WTC11 (cell line): Measurements from ENCODE around the gene KITLG. TPM values are rescaled to one million over a fixed set of nuclear protein-coding genes. Genes with fewer than 3 reads are reported as not detected.

Source experiments
- ATAC-seq: fragments of 200-7000 bp; cut with Tn5 transposase; 2 replicates; pipeline ENCODE4 v1.10.0; 2021; ENCODE audit warnings: mild to moderate bottlenecking, moderate library complexity
- CTCF ChIA-PET: fragments of 300-600 bp; sonication (Branson Sonifier 250); formaldehyde crosslinking; loops from one replicate; lab custom pipeline; 2021; ENCODE audit warnings: antibody characterized with exemption; lab: Charles Lee
- POLR2A ChIA-PET: fragments of 350-600 bp; sonication (Branson Sonifier 250); formaldehyde crosslinking; loops from one replicate; lab custom pipeline; 2021; ENCODE audit warnings: antibody characterized with exemption; lab: Charles Lee
- DNase-seq: peaks from one replicate; pipeline ENCODE4 v3.0.0; 2021; ENCODE audit warnings: low spot score
- H3K27ac Mint-ChIP-seq: 2 replicates; pipeline ENCODE4 v1.8.0; 2021; ENCODE audit warnings: mixed read lengths
- H3K27me3 Mint-ChIP-seq: 2 replicates; pipeline ENCODE4 v1.8.0; 2021; ENCODE audit warnings: low read depth, mild to moderate bottlenecking, moderate library complexity, mixed read lengths
- H3K36me3 Mint-ChIP-seq: 2 replicates; pipeline ENCODE4 v1.8.0; 2021; ENCODE audit warnings: mixed read lengths
- H3K4me1 Mint-ChIP-seq: 2 replicates; pipeline ENCODE4 v1.8.0; 2022; ENCODE audit warnings: mixed read lengths
- H3K4me3 Mint-ChIP-seq: 2 replicates; pipeline ENCODE4 v1.8.0; 2021; ENCODE audit warnings: mild to moderate bottlenecking, moderate library complexity, mixed read lengths
- H3K9me3 Mint-ChIP-seq: 2 replicates; pipeline ENCODE4 v1.8.0; 2021; ENCODE audit warnings: mixed read lengths
- CREB1 ChIP-seq: sonication (generic); formaldehyde crosslinking; IDR thresholded peaks from 2 replicates; pipeline ENCODE4 v1.8.0; 2023; ENCODE audit warnings: mild to moderate bottlenecking, missing genetic modification reagents
- E2F5 ChIP-seq: sonication (generic); formaldehyde crosslinking; IDR thresholded peaks from 2 replicates; pipeline ENCODE4 v1.8.1; 2022; ENCODE audit warnings: mild to moderate bottlenecking, moderate library complexity, missing genetic modification reagents
- ELF4 ChIP-seq: sonication (generic); formaldehyde crosslinking; IDR thresholded peaks from 2 replicates; pipeline ENCODE4 v1.8.1; 2022; ENCODE audit warnings: low read depth, mild to moderate bottlenecking, moderate library complexity, missing genetic modification reagents
- ESRRA ChIP-seq: sonication (generic); formaldehyde crosslinking; IDR thresholded peaks from 2 replicates; pipeline ENCODE4 v1.8.1; 2022; ENCODE audit warnings: mild to moderate bottlenecking, missing genetic modification reagents, borderline replicate concordance
- FOXK1 ChIP-seq: sonication (generic); formaldehyde crosslinking; IDR thresholded peaks from 2 replicates; pipeline ENCODE4 v1.8.0; 2022; ENCODE audit warnings: mild to moderate bottlenecking, moderate library complexity, missing genetic modification reagents
- FOXP1 ChIP-seq: sonication (generic); formaldehyde crosslinking; IDR thresholded peaks from 2 replicates; pipeline ENCODE4 v1.8.0; 2022; ENCODE audit warnings: missing genetic modification reagents, mild to moderate bottlenecking, moderate library complexity, borderline replicate concordance
- HMGA2 ChIP-seq: fragments of 250-450 bp; sonication (Bioruptor Pico); IDR thresholded peaks from 2 replicates; pipeline ENCODE4 v1.4.0; 2021; ENCODE audit warnings: mild to moderate bottlenecking, moderate library complexity
- HMGXB4 ChIP-seq: sonication (generic); formaldehyde crosslinking; IDR thresholded peaks from 2 replicates; pipeline ENCODE4 v1.8.1; 2023; ENCODE audit warnings: mild to moderate bottlenecking, moderate library complexity, missing genetic modification reagents
- KAT7 ChIP-seq: sonication (generic); formaldehyde crosslinking; IDR thresholded peaks from 2 replicates; pipeline ENCODE4 v1.8.1; 2023; ENCODE audit warnings: missing genetic modification reagents, mild to moderate bottlenecking, borderline replicate concordance
- PRDM15 ChIP-seq: sonication (generic); formaldehyde crosslinking; IDR thresholded peaks from 2 replicates; pipeline ENCODE4 v1.8.0; 2022; ENCODE audit warnings: missing genetic modification reagents
- RORB ChIP-seq: fragments of 250-450 bp; sonication (Bioruptor Pico); IDR thresholded peaks from 2 replicates; pipeline ENCODE4 v1.9.0; 2021; ENCODE audit warnings: mild to moderate bottlenecking
- SMAD4 ChIP-seq: sonication (generic); formaldehyde crosslinking; IDR thresholded peaks from 2 replicates; pipeline ENCODE4 v1.8.0; 2022; ENCODE audit warnings: mild to moderate bottlenecking, missing genetic modification reagents
- SP1 ChIP-seq: sonication (generic); formaldehyde crosslinking; conservative IDR thresholded peaks from 2 replicates; pipeline ENCODE4 v1.8.1; 2022; ENCODE audit warnings: missing genetic modification reagents
- TCF7 ChIP-seq: sonication (generic); formaldehyde crosslinking; IDR thresholded peaks from 2 replicates; pipeline ENCODE4 v1.8.0; 2022; ENCODE audit warnings: mild to moderate bottlenecking, low read depth, missing genetic modification reagents, moderate library complexity
- TEAD1 ChIP-seq: sonication (generic); formaldehyde crosslinking; IDR thresholded peaks from 2 replicates; pipeline ENCODE4 v1.8.0; 2022; ENCODE audit warnings: mild to moderate bottlenecking, missing genetic modification reagents
- TP53 ChIP-seq: sonication (generic); formaldehyde crosslinking; IDR thresholded peaks from 2 replicates; pipeline ENCODE4 v1.8.1; 2023; ENCODE audit warnings: mild to moderate bottlenecking, missing genetic modification reagents
- ZNF396 ChIP-seq: fragments of 250-450 bp; sonication (Bioruptor Pico); IDR thresholded peaks from 2 replicates; pipeline ENCODE4 v1.8.0; 2021; ENCODE audit warnings: mild to moderate bottlenecking, moderate library complexity, borderline replicate concordance
- ZNF416 ChIP-seq: fragments of 250-450 bp; sonication (Bioruptor Pico); IDR thresholded peaks from 2 replicates; pipeline ENCODE4 v1.9.0; 2021; ENCODE audit warnings: mild to moderate bottlenecking, inconsistent platforms
- ZNF423 ChIP-seq: fragments of 250-450 bp; sonication (Bioruptor Pico); IDR thresholded peaks from 2 replicates; pipeline ENCODE4 v2.1.2; 2022; ENCODE audit warnings: mild to moderate bottlenecking, moderate library complexity
- ZNF425 ChIP-seq: fragments of 250-450 bp; sonication (Bioruptor Pico); conservative IDR thresholded peaks from 2 replicates; pipeline ENCODE4 v1.9.0; 2021; ENCODE audit warnings: mild to moderate bottlenecking
- total RNA-seq: library from RNA; stranded (reverse); gene quantifications from 3 replicates; pipeline ENCODE4 v1.2.3, GENCODE V29; 2021

The KITLG gene
- total RNA-seq, 1 experiment from 2014 or later: 12.5 TPM

- no peak for TF ChIP-seq PRDM15
- no peak for TF ChIP-seq KAT7 (CRISPR knock-in tag)
- no peak for TF ChIP-seq SP1 (CRISPR knock-in tag)
- no peak for TF ChIP-seq ZNF416 (CRISPR knock-in tag)
- no peak for TF ChIP-seq SMAD4 (CRISPR knock-in tag)
- TF ChIP-seq RORB (CRISPR knock-in tag): no peak
- TF ChIP-seq ZNF396: no peak
Observed at GRCh38 chr12:88510843-88511242, 69.4 kb downstream of the KITLG start (continued).

- Mint-ChIP-seq H3K4me1 (no peaks in the 10 kb centered on the region), H3K9me3 (no peaks in the 10 kb centered on the region), H3K27me3 (no peaks in the 10 kb centered on the region), H3K27ac (no peak overlapping the region), H3K36me3 (0 out of 2 replicates have a peak, but pooled peaks cover 3% of the 10 kb centered on the region), H3K4me3 (no peak overlapping the region)
- DNase-seq: no peak
- POLR2A ChIA-PET: no interaction called here
- CTCF ChIA-PET: no interaction called here
- TF ChIP-seq TCF7 (CRISPR knock-in tag) (no peak), HMGXB4 (no peak), E2F5 (no peak), KAT7 (CRISPR knock-in tag) (no peak), TEAD1 (CRISPR knock-in tag) (no peak), CREB1 (CRISPR knock-in tag) (no peak), ELF4 (CRISPR knock-in tag) (no peak), FOXP1 (CRISPR knock-in tag) (no peak), ZNF425 (CRISPR knock-in tag) (no peak), FOXK1 (CRISPR knock-in tag) (no peak), ESRRA (CRISPR knock-in tag) (no peak), ZNF423 (CRISPR knock-in tag) (no peak), TP53 (CRISPR knock-in tag) (no peak), HMGA2 (CRISPR knock-in tag) (no peak)
- no peak for ATAC-seq
Observed at GRCh38 chr12:88509851-88510250, 70.4 kb downstream of the KITLG start.
